HepG2 (cell line): Measurements from ENCODE around the gene TNFAIP2. TPM values are rescaled to one million over a fixed set of nuclear protein-coding genes. Genes with fewer than 3 reads are reported as not detected.

Experiments
- ELF4 ChIP-seq: sonication (generic); formaldehyde crosslinking; IDR thresholded peaks from 2 replicates; pipeline ENCODE4 v1.5.0; 2020; ENCODE audit warnings: missing genetic modification reagents, mild to moderate bottlenecking, moderate library complexity, borderline replicate concordance
- HOXD1 ChIP-seq: sonication (generic); formaldehyde crosslinking; IDR thresholded peaks from 2 replicates; pipeline ENCODE4 v1.5.0; 2020; ENCODE audit warnings: missing genetic modification reagents
- NR3C1 ChIP-seq: sonication (generic); formaldehyde crosslinking; IDR thresholded peaks from 2 replicates; pipeline ENCODE4 v1.4.0; 2020; ENCODE audit warnings: missing genetic modification reagents
- RXRA ChIP-seq: sonication (generic); formaldehyde crosslinking; IDR thresholded peaks from 2 replicates; pipeline ENCODE4 v1.5.1; 2020; ENCODE audit warnings: missing genetic modification reagents
- SMC3 ChIP-seq: IDR thresholded peaks from 2 replicates; pipeline ENCODE4 v1.6.1; 2011; ENCODE audit warnings: low read length, improper control_type of control experiment
- SNAPC2 ChIP-seq: sonication (generic); formaldehyde crosslinking; IDR thresholded peaks from 2 replicates; pipeline ENCODE4 v1.8.1; 2022; ENCODE audit warnings: mild to moderate bottlenecking, missing genetic modification reagents
- STAT5B ChIP-seq: sonication (generic); formaldehyde crosslinking; IDR thresholded peaks from 2 replicates; pipeline ENCODE4 v1.4.0; 2020; ENCODE audit warnings: missing genetic modification reagents
- ZNF143 ChIP-seq: sonication (generic); formaldehyde crosslinking; IDR thresholded peaks from 2 replicates; pipeline ENCODE4 v1.4.0; 2020; ENCODE audit warnings: missing genetic modification reagents
- ZNF232 ChIP-seq: sonication (generic); formaldehyde crosslinking; IDR thresholded peaks from 2 replicates; pipeline ENCODE4 v1.4.0; 2020; ENCODE audit warnings: missing genetic modification reagents, borderline replicate concordance
- ZNF451 ChIP-seq: sonication (generic); formaldehyde crosslinking; IDR thresholded peaks from 2 replicates; pipeline ENCODE4 v1.5.0; 2020; ENCODE audit warnings: mild to moderate bottlenecking, missing genetic modification reagents
- ZNF703 ChIP-seq: sonication (generic); formaldehyde crosslinking; IDR thresholded peaks from 2 replicates; pipeline ENCODE4 v1.5.1; 2020; ENCODE audit warnings: missing genetic modification reagents, mild to moderate bottlenecking, moderate library complexity, borderline replicate concordance
- ZNF747 ChIP-seq: sonication (generic); formaldehyde crosslinking; IDR thresholded peaks from 2 replicates; pipeline ENCODE4 v1.8.1; 2023; ENCODE audit warnings: missing genetic modification reagents, mild to moderate bottlenecking, borderline replicate concordance
- polyA plus RNA-seq, 8 experiments: library from polyadenylated mRNA; depleted of rRNA in 3 of 8; stranded (reverse) in 7 of 8; unstranded in 1 of 8; fragments of >200 nt; fragmentation: Illumina TruSeq in 4 of 8; extraction: Trizol in 4 of 8; gene quantifications; 2 replicates each; pipeline versions ENCODE4 v1.2.1 to v1.2.3, GENCODE V29; 2011 to 2016; ENCODE audit warnings: low read depth in 4 of 8, missing spikeins in 1 of 8, mixed read lengths in 1 of 8; ENCODE audit not compliant: insufficient read depth in 1 of 8
- total RNA-seq, 5 experiments: library from RNA; depleted of rRNA; stranded (reverse); fragments of >200 nt; fragmentation: Illumina TruSeq; extraction: Trizol; gene quantifications; 2 replicates each; pipeline ENCODE4 v1.2.3, GENCODE V29; 2016; ENCODE audit warnings: low read depth in 1 of 5
- TF ChIP-seq, protein P1 (sequence below): sonication (generic); formaldehyde crosslinking; IDR thresholded peaks from 2 replicates; pipeline ENCODE4 v1.4.0; 2020; ENCODE audit warnings: low read depth, missing genetic modification reagents
- TF ChIP-seq, protein P2 (sequence below): sonication (generic); formaldehyde crosslinking; IDR thresholded peaks from 2 replicates; pipeline ENCODE4 v1.4.0; 2020; ENCODE audit warnings: mild to moderate bottlenecking, missing genetic modification reagents, borderline replicate concordance
- TF ChIP-seq, protein P3 (sequence below): sonication (generic); formaldehyde crosslinking; IDR thresholded peaks from 2 replicates; pipeline ENCODE4 v1.5.1; 2020; ENCODE audit warnings: missing genetic modification reagents, mild to moderate bottlenecking, borderline replicate concordance
- TF ChIP-seq, protein P4 (sequence below): sonication (generic); formaldehyde crosslinking; conservative IDR thresholded peaks from 2 replicates; pipeline ENCODE4 v1.5.0; 2020; ENCODE audit warnings: missing genetic modification reagents

The TNFAIP2 gene
- total and polyA plus RNA-seq, 2 of the 13 experiments (the other 11 are each of a cell fraction or from before 2014, with no cell fraction given) = 0.46 to 1.5 TPM

DNA sequence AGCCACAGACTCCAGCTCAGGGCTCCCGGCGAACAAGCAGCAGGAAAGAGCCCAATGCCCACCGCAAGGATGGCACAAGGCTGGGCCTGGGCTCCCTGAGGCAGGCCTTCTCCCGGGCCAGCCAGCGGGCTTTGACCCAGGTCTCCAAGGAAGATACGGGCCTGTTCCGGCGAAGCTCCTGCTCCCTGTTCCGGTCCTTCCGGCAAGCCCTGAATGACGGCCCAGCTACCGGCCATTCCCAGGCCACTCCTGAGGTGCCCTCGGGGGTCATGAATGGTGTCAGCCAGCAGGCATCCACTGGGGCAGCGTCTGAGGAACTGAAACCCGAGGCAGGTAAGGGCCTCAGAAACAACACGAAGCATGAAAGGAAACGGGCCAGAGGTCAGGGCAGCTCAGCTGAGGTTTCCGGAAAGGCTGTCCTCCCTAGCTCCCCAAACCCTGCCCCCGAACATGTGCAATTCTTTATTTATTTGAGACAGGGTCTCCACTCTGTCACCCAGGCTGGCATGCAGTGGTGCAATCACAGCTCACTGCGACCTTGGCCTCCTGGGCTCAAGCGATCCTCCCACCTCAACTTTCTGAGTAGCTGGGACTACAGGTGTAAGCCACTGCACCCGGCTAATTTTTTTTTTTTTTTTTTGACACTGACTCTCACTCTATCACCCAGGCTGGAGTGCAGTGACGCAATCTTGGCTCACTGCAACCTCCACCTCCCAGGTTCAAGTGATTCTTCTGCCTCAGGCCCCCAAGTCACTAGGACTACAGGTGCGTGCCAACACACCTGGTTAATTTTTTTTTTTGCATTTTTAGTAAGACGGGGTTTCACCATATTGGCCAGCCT lies 22.8 kb upstream of the TNFAIP2 start (continued):
- TF ChIP-seq, protein P1, sequence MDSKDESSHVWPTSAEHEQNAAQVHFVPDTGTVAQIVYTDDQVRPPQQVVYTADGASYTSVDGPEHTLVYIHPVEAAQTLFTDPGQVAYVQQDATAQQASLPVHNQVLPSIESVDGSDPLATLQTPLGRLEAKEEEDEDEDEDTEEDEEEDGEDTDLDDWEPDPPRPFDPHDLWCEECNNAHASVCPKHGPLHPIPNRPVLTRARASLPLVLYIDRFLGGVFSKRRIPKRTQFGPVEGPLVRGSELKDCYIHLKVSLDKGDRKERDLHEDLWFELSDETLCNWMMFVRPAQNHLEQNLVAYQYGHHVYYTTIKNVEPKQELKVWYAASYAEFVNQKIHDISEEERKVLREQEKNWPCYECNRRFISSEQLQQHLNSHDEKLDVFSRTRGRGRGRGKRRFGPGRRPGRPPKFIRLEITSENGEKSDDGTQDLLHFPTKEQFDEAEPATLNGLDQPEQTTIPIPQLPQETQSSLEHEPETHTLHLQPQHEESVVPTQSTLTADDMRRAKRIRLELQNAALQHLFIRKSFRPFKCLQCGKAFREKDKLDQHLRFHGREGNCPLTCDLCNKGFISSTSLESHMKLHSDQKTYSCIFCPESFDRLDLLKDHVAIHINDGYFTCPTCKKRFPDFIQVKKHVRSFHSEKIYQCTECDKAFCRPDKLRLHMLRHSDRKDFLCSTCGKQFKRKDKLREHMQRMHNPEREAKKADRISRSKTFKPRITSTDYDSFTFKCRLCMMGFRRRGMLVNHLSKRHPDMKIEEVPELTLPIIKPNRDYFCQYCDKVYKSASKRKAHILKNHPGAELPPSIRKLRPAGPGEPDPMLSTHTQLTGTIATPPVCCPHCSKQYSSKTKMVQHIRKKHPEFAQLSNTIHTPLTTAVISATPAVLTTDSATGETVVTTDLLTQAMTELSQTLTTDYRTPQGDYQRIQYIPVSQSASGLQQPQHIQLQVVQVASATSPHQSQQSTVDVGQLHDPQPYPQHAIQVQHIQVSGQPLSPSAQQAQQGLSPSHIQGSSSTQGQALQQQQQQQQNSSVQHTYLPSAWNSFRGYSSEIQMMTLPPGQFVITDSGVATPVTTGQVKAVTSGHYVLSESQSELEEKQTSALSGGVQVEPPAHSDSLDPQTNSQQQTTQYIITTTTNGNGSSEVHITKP (CRISPR knock-in tag) = peak; percentile 73; the same call in 1 of the 2 replicates
- TF ChIP-seq ELF4 (CRISPR knock-in tag) (0 out of 2 replicates have a peak, but pooled peaks have one; percentile 63), ZNF703 (CRISPR knock-in tag) (peak; percentile 93; the same call in 1 of the 2 replicates), SNAPC2 (CRISPR knock-in tag) (no peak), NR3C1 (CRISPR knock-in tag) (no peak), STAT5B (CRISPR knock-in tag) (no peak; the same call in 1 of the 2 replicates), HOXD1 (CRISPR knock-in tag) (peak; percentile 92; the same call in 1 of the 2 replicates), ZNF747 (CRISPR knock-in tag) (peak; percentile 62; the same call in 1 of the 2 replicates), ZNF143 (CRISPR knock-in tag) (peak; percentile 49; the same call in 1 of the 2 replicates), RXRA (CRISPR knock-in tag) (peak; percentile 91), ZNF232 (CRISPR knock-in tag) (no peak; the same call in 1 of the 2 replicates), ZNF451 (CRISPR knock-in tag) (no peak; the same call in 1 of the 2 replicates), SMC3 (no peak)
- TF ChIP-seq, protein P2, sequence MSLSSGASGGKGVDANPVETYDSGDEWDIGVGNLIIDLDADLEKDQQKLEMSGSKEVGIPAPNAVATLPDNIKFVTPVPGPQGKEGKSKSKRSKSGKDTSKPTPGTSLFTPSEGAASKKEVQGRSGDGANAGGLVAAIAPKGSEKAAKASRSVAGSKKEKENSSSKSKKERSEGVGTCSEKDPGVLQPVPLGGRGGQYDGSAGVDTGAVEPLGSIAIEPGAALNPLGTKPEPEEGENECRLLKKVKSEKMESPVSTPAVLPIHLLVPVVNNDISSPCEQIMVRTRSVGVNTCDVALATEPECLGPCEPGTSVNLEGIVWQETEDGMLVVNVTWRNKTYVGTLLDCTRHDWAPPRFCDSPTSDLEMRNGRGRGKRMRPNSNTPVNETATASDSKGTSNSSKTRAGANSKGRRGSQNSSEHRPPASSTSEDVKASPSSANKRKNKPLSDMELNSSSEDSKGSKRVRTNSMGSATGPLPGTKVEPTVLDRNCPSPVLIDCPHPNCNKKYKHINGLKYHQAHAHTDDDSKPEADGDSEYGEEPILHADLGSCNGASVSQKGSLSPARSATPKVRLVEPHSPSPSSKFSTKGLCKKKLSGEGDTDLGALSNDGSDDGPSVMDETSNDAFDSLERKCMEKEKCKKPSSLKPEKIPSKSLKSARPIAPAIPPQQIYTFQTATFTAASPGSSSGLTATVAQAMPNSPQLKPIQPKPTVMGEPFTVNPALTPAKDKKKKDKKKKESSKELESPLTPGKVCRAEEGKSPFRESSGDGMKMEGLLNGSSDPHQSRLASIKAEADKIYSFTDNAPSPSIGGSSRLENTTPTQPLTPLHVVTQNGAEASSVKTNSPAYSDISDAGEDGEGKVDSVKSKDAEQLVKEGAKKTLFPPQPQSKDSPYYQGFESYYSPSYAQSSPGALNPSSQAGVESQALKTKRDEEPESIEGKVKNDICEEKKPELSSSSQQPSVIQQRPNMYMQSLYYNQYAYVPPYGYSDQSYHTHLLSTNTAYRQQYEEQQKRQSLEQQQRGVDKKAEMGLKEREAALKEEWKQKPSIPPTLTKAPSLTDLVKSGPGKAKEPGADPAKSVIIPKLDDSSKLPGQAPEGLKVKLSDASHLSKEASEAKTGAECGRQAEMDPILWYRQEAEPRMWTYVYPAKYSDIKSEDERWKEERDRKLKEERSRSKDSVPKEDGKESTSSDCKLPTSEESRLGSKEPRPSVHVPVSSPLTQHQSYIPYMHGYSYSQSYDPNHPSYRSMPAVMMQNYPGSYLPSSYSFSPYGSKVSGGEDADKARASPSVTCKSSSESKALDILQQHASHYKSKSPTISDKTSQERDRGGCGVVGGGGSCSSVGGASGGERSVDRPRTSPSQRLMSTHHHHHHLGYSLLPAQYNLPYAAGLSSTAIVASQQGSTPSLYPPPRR (CRISPR knock-in tag) = peak; percentile 91; the same call in 1 of the 2 replicates
- TF ChIP-seq, protein P3, sequence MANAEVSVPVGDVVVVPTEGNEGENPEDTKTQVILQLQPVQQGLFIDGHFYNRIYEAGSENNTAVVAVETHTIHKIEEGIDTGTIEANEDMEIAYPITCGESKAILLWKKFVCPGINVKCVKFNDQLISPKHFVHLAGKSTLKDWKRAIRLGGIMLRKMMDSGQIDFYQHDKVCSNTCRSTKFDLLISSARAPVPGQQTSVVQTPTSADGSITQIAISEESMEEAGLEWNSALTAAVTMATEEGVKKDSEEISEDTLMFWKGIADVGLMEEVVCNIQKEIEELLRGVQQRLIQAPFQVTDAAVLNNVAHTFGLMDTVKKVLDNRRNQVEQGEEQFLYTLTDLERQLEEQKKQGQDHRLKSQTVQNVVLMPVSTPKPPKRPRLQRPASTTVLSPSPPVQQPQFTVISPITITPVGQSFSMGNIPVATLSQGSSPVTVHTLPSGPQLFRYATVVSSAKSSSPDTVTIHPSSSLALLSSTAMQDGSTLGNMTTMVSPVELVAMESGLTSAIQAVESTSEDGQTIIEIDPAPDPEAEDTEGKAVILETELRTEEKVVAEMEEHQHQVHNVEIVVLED = peak; percentile 41; the same call in 1 of the 2 replicates
- TF ChIP-seq, protein P4, sequence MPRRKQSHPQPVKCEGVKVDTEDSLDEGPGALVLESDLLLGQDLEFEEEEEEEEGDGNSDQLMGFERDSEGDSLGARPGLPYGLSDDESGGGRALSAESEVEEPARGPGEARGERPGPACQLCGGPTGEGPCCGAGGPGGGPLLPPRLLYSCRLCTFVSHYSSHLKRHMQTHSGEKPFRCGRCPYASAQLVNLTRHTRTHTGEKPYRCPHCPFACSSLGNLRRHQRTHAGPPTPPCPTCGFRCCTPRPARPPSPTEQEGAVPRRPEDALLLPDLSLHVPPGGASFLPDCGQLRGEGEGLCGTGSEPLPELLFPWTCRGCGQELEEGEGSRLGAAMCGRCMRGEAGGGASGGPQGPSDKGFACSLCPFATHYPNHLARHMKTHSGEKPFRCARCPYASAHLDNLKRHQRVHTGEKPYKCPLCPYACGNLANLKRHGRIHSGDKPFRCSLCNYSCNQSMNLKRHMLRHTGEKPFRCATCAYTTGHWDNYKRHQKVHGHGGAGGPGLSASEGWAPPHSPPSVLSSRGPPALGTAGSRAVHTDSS (CRISPR knock-in tag) = no peak
